GM19452 (cell line): Measurements from ENCODE around the gene BCL6.
A peak's percentile ranks its signal among the peaks of the same experiment; 100 is the strongest.

Source experiments
- ATAC-seq: cut with Tn5 transposase; IDR thresholded peaks from one replicate; pipeline ENCODE4 v1.9.1; 2021; ENCODE audit not compliant: unreplicated experiment

The BCL6 gene

GRCh38 chr3:187745201-187746058, at the start of gene BCL6:
Gene BCL6 (minus strand): TSS chr3:187745468. CDS start chr3:187733693, 11,775 bp downstream.
- peak; percentile 69 for ATAC-seq

- no peak for ATAC-seq
Observed at GRCh38 chr3:187794731-187795130, 49.5 kb upstream of the BCL6 start.

- ATAC-seq = no peak
Observed at GRCh38 chr3:187793618-187794017, 48.4 kb upstream of the BCL6 start.

GRCh38 chr3:187792521-187792920, 47.3 kb upstream of the BCL6 start:
- no peak for ATAC-seq

GRCh38 chr3:187789872-187790271, 44.6 kb upstream of the BCL6 start:
- ATAC-seq = no peak

GRCh38 chr3:187788984-187789857, 44.0 kb upstream of the BCL6 start:
- ATAC-seq = no peak

- ATAC-seq = no peak
Observed at GRCh38 chr3:187783098-187783497, 37.8 kb upstream of the BCL6 start.

GRCh38 chr3:187782006-187782405, 36.7 kb upstream of the BCL6 start:
- no peak for ATAC-seq

GRCh38 chr3:187781001-187781400, 35.7 kb upstream of the BCL6 start:
- no peak for ATAC-seq

GRCh38 chr3:187778726-187779125, 33.5 kb upstream of the BCL6 start:
- no peak for ATAC-seq

GRCh38 chr3:187777331-187777941, 32.2 kb upstream of the BCL6 start:
- ATAC-seq = peak; percentile 47

- no peak for ATAC-seq
Observed at GRCh38 chr3:187775549-187775948, 30.3 kb upstream of the BCL6 start.

GRCh38 chr3:187774185-187774789, 29.0 kb upstream of the BCL6 start:
- ATAC-seq = no peak

GRCh38 chr3:187773233-187774184, 28.2 kb upstream of the BCL6 start:
- ATAC-seq = peak; percentile 65

GRCh38 chr3:187770224-187770623, 25.0 kb upstream of the BCL6 start:
- ATAC-seq = peak; percentile 58

- peak; percentile 5 for ATAC-seq
Observed at GRCh38 chr3:187769771-187770170, 24.5 kb upstream of the BCL6 start.

GRCh38 chr3:187767266-187768012, 22.2 kb upstream of the BCL6 start:
- ATAC-seq = no peak

GRCh38 chr3:187765342-187765741, 20.1 kb upstream of the BCL6 start:
- no peak for ATAC-seq
